Measurements from ENCODE around the gene GPRC5A.
A peak's percentile ranks its signal among the peaks of the same experiment; 100 is the strongest.

GPRC5A gene

GRCh38 chr12:12900786-12901157, 9.4 kb downstream of the GPRC5A start (continued):
- TF ChIP-seq, protein P1, sequence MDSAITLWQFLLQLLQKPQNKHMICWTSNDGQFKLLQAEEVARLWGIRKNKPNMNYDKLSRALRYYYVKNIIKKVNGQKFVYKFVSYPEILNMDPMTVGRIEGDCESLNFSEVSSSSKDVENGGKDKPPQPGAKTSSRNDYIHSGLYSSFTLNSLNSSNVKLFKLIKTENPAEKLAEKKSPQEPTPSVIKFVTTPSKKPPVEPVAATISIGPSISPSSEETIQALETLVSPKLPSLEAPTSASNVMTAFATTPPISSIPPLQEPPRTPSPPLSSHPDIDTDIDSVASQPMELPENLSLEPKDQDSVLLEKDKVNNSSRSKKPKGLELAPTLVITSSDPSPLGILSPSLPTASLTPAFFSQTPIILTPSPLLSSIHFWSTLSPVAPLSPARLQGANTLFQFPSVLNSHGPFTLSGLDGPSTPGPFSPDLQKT (IDR thresholded peaks at IDR 0.05; ENCODE audit: borderline replicate concordance, low read depth, low read length) = no peak
- TF ChIP-seq GLI4 (tag by site-specific recombination; IDR thresholded peaks at IDR 0.05) = no peak
- TF ChIP-seq, protein P2, sequence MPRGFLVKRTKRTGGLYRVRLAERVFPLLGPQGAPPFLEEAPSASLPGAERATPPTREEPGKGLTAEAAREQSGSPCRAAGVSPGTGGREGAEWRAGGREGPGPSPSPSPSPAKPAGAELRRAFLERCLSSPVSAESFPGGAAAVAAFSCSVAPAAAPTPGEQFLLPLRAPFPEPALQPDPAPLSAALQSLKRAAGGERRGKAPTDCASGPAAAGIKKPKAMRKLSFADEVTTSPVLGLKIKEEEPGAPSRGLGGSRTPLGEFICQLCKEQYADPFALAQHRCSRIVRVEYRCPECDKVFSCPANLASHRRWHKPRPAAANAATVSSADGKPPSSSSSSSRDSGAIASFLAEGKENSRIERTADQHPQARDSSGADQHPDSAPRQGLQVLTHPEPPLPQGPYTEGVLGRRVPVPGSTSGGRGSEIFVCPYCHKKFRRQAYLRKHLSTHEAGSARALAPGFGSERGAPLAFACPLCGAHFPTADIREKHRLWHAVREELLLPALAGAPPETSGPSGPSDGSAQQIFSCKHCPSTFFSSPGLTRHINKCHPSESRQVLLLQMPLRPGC (tag by site-specific recombination; IDR thresholded peaks at IDR 0.05) = no peak
- no peak for TF ChIP-seq EGR2 (tag by site-specific recombination; IDR thresholded peaks at IDR 0.05; ENCODE audit: low read depth)
- no peak for TF ChIP-seq ZNF391 (tag by site-specific recombination; IDR thresholded peaks at IDR 0.05; ENCODE audit: borderline replicate concordance, low read depth)
- TF ChIP-seq, protein P3, sequence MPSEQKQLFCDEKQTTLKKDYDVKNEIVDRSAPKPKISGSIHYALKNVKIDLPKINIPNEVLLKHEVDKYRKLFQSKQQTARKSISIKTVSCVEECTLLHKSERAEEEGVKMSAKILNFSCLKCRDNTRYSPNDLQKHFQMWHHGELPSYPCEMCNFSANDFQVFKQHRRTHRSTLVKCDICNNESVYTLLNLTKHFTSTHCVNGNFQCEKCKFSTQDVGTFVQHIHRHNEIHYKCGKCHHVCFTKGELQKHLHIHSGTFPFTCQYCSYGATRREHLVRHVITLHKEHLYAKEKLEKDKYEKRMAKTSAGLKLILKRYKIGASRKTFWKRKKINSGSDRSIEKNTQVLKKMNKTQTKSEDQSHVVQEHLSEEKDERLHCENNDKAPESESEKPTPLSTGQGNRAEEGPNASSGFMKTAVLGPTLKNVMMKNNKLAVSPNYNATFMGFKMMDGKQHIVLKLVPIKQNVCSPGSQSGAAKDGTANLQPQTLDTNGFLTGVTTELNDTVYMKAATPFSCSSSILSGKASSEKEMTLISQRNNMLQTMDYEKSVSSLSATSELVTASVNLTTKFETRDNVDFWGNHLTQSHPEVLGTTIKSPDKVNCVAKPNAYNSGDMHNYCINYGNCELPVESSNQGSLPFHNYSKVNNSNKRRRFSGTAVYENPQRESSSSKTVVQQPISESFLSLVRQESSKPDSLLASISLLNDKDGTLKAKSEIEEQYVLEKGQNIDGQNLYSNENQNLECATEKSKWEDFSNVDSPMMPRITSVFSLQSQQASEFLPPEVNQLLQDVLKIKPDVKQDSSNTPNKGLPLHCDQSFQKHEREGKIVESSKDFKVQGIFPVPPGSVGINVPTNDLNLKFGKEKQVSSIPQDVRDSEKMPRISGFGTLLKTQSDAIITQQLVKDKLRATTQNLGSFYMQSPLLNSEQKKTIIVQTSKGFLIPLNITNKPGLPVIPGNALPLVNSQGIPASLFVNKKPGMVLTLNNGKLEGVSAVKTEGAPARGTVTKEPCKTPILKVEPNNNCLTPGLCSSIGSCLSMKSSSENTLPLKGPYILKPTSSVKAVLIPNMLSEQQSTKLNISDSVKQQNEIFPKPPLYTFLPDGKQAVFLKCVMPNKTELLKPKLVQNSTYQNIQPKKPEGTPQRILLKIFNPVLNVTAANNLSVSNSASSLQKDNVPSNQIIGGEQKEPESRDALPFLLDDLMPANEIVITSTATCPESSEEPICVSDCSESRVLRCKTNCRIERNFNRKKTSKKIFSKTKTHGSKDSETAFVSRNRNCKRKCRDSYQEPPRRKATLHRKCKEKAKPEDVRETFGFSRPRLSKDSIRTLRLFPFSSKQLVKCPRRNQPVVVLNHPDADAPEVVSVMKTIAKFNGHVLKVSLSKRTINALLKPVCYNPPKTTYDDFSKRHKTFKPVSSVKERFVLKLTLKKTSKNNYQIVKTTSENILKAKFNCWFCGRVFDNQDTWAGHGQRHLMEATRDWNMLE (tag by site-specific recombination; conservative IDR thresholded peaks at IDR 0.05; ENCODE audit: low read depth) = no peak
- TF ChIP-seq ZNF10 (tag by site-specific recombination; IDR thresholded peaks at IDR 0.05) = no peak
- TF ChIP-seq, protein P4, sequence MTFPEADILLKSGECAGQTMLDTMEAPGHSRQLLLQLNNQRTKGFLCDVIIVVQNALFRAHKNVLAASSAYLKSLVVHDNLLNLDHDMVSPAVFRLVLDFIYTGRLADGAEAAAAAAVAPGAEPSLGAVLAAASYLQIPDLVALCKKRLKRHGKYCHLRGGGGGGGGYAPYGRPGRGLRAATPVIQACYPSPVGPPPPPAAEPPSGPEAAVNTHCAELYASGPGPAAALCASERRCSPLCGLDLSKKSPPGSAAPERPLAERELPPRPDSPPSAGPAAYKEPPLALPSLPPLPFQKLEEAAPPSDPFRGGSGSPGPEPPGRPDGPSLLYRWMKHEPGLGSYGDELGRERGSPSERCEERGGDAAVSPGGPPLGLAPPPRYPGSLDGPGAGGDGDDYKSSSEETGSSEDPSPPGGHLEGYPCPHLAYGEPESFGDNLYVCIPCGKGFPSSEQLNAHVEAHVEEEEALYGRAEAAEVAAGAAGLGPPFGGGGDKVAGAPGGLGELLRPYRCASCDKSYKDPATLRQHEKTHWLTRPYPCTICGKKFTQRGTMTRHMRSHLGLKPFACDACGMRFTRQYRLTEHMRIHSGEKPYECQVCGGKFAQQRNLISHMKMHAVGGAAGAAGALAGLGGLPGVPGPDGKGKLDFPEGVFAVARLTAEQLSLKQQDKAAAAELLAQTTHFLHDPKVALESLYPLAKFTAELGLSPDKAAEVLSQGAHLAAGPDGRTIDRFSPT (tag by site-specific recombination; IDR thresholded peaks at IDR 0.05) = 0 out of 2 replicates have a peak, but pooled peaks have one; percentile 5
- TF ChIP-seq ZBTB21 (tag by site-specific recombination; IDR thresholded peaks at IDR 0.05) = no peak
- no peak for TF ChIP-seq BCL11A (tag by site-specific recombination; IDR thresholded peaks at IDR 0.05; ENCODE audit: low read depth)
- no peak for TF ChIP-seq ZNF501 (tag by site-specific recombination; IDR thresholded peaks at IDR 0.05)
- TF ChIP-seq ZNF335 (tag by site-specific recombination; conservative IDR thresholded peaks at IDR 0.05) = no peak
- TF ChIP-seq PATZ1 (tag by site-specific recombination; IDR thresholded peaks at IDR 0.05) = no peak
- TF ChIP-seq ZNF791 (tag by site-specific recombination; IDR thresholded peaks at IDR 0.05) = no peak
- TF ChIP-seq OVOL3 (tag by site-specific recombination; IDR thresholded peaks at IDR 0.05) = no peak
- TF ChIP-seq ZNF341 (tag by site-specific recombination; IDR thresholded peaks at IDR 0.05; ENCODE audit: low read depth) = no peak
- no peak for TF ChIP-seq ZNF654 (tag by site-specific recombination; IDR thresholded peaks at IDR 0.05; ENCODE audit: low read depth)
- no peak for TF ChIP-seq YY2 (tag by site-specific recombination; IDR thresholded peaks at IDR 0.05)
- TF ChIP-seq ZSCAN16 (tag by site-specific recombination; IDR thresholded peaks at IDR 0.05) = no peak
- no peak for TF ChIP-seq SETDB1 (IDR thresholded peaks at IDR 0.05; ENCODE audit: insufficient read length, low read length)
- TF ChIP-seq ZNF302 (tag by site-specific recombination; IDR thresholded peaks at IDR 0.05; ENCODE audit: low read depth) = no peak
- TF ChIP-seq ZNF24 (tag by site-specific recombination; IDR thresholded peaks at IDR 0.05) = no peak
- TF ChIP-seq SP2 (tag by site-specific recombination; IDR thresholded peaks at IDR 0.05) = no peak
- TF ChIP-seq ZNF596 (tag by site-specific recombination; IDR thresholded peaks at IDR 0.05) = no peak

All from HEK293 (cell line).